GM19468 (cell line): ENCODE measurements around the gene STX2.
"Not testable (repeated sequence)": the region's sequence is repeated elsewhere in the genome, so short reads cannot be mapped to it uniquely, and the experiment has no call there.

Experiments
- ATAC-seq: cut with Tn5 transposase; IDR thresholded peaks from one replicate; pipeline ENCODE4 v1.9.1; 2021; ENCODE audit warnings: mild to moderate bottlenecking, moderate library complexity, moderate number of reproducible peaks; ENCODE audit not compliant: unreplicated experiment; ENCODE audit errors: extremely low read depth

The STX2 gene

GRCh38 chr12:130805635-130806034, 33.4 kb downstream of the STX2 start:
- ATAC-seq, result no peak

GRCh38 chr12:130804216-130804615, 34.8 kb downstream of the STX2 start:
- ATAC-seq, result no peak

- no peak for ATAC-seq
Measured at GRCh38 chr12:130803702-130804101, 35.3 kb downstream of the STX2 start.

GRCh38 chr12:130800312-130800711, 38.7 kb downstream of the STX2 start:
- no peak for ATAC-seq

- ATAC-seq, result no peak
Measured at GRCh38 chr12:130799051-130799450, 40.0 kb downstream of the STX2 start.

GRCh38 chr12:130796985-130797686, 41.9 kb downstream of the STX2 start:
- no peak for ATAC-seq

- no peak for ATAC-seq
Measured at GRCh38 chr12:130795906-130796305, 43.1 kb downstream of the STX2 start.

GRCh38 chr12:130793554-130793849, 45.5 kb downstream of the STX2 start:
- ATAC-seq, result no peak

- ATAC-seq, result no peak
Measured at GRCh38 chr12:130792821-130793553, 46.1 kb downstream of the STX2 start.

GRCh38 chr12:130791629-130792028, 47.4 kb downstream of the STX2 start:
- no peak for ATAC-seq

- no peak for ATAC-seq
Measured at GRCh38 chr12:130788515-130788914, 50.5 kb downstream of the STX2 start.

- no peak for ATAC-seq
Measured at GRCh38 chr12:130787445-130788410, 51.3 kb downstream of the STX2 start.

- no peak for ATAC-seq
Measured at GRCh38 chr12:130787041-130787440, 52.0 kb downstream of the STX2 start.

- ATAC-seq, result no peak
Measured at GRCh38 chr12:130783110-130783715, 55.8 kb downstream of the STX2 start.

- not testable (repeated sequence) for ATAC-seq
Measured at GRCh38 chr12:130782245-130782644, 56.8 kb downstream of the STX2 start.

GRCh38 chr12:130780880-130781575, 58.0 kb downstream of the STX2 start:
- ATAC-seq, result no peak

GRCh38 chr12:130780325-130780724, 58.7 kb downstream of the STX2 start:
- no peak for ATAC-seq

GRCh38 chr12:130778776-130779175, 60.3 kb downstream of the STX2 start:
- no peak for ATAC-seq

- no peak for ATAC-seq
Measured at GRCh38 chr12:130776857-130777339, 62.2 kb downstream of the STX2 start.
